ENCODE data around the gene LDLRAD3. TPM values are rescaled to one million over a fixed set of nuclear protein-coding genes. Genes with fewer than 3 reads are reported as not detected.

The LDLRAD3 gene
- total and polyA plus RNA-seq, 5 donors = 1.8 to 7.0 (median 3.5) TPM

GRCh38 chr11:36216061-36216615 is 272.3 kb downstream of the LDLRAD3 start:
- DNase-seq (no peak), ATAC-seq (no peak)
- WGBS = 89% methylated on average over 3 of the region's 3 CpGs
- Histone ChIP-seq H3K9me3 (ENCODE audit: control insufficient read depth, low read length) (no peaks in the 10 kb centered on the region), H3K4me3 (ENCODE audit: low read length) (no peak overlapping the region), H3K27me3 (ENCODE audit: control insufficient read depth, insufficient read depth) (no peaks in the 10 kb centered on the region), H3K27ac (ENCODE audit: low read length) (no peak overlapping the region), H3K4me1 (ENCODE audit: control insufficient read depth, insufficient read depth, low read length) (no peaks in the 10 kb centered on the region)
- intact Hi-C loops (cut with DNase I) = no loop called here

- no peak for ATAC-seq
These were observed 274.5 kb downstream of the LDLRAD3 start for GRCh38 chr11:36218283-36218921.

GRCh38 chr11:36219996-36220395 is 276.1 kb downstream of the LDLRAD3 start:
- intact Hi-C loops (cut with DNase I) = no loop called here
- Histone ChIP-seq H3K27me3 (ENCODE audit: control insufficient read depth, insufficient read depth) (no peaks in the 10 kb centered on the region), H3K27ac (ENCODE audit: low read length) (no peak overlapping the region), H3K4me1 (ENCODE audit: control insufficient read depth, insufficient read depth, low read length) (no peaks in the 10 kb centered on the region), H3K4me3 (ENCODE audit: low read length) (no peak overlapping the region), H3K9me3 (ENCODE audit: control insufficient read depth, low read length) (no peaks in the 10 kb centered on the region)
- DNase-seq (no peak), ATAC-seq (no peak)

More at GRCh38 chr11:36218283-36218921, 274.5 kb downstream of the LDLRAD3 start:
- H3K9me3 ChIP-seq (ENCODE audit: control insufficient read depth, low read length) = no peaks in the 10 kb centered on the region
- no peak for DNase-seq
- H3K27me3 ChIP-seq (ENCODE audit: control insufficient read depth, insufficient read depth) = no peaks in the 10 kb centered on the region
- intact Hi-C loops (cut with DNase I) = no loop called here
- 94% methylated on average over 4 of the region's 4 CpGs for WGBS
- no peak overlapping the region for H3K27ac ChIP-seq (ENCODE audit: low read length)
- H3K4me3 ChIP-seq (ENCODE audit: low read length) = no peak overlapping the region
- no peaks in the 10 kb centered on the region for H3K4me1 ChIP-seq (ENCODE audit: control insufficient read depth, insufficient read depth, low read length)

- DNase-seq (no peak), ATAC-seq (no peak)
- no peak overlapping the region for H3K27ac ChIP-seq (ENCODE audit: low read length)
- no peaks in the 10 kb centered on the region for H3K27me3 ChIP-seq (ENCODE audit: control insufficient read depth, insufficient read depth)
- intact Hi-C loops (cut with DNase I) = no loop called here
- H3K4me1 ChIP-seq (ENCODE audit: control insufficient read depth, insufficient read depth, low read length) = no peaks in the 10 kb centered on the region
- H3K9me3 ChIP-seq (ENCODE audit: control insufficient read depth, low read length) = no peaks in the 10 kb centered on the region
- WGBS = 80% methylated on average over 14 of the region's 14 CpGs
- no peak overlapping the region for H3K4me3 ChIP-seq (ENCODE audit: low read length)
These were observed 279.2 kb downstream of the LDLRAD3 start for GRCh38 chr11:36222831-36223635.

- Histone ChIP-seq H3K27me3 (ENCODE audit: control insufficient read depth, insufficient read depth) (no peaks in the 10 kb centered on the region), H3K9me3 (ENCODE audit: control insufficient read depth, low read length) (no peaks in the 10 kb centered on the region), H3K4me1 (ENCODE audit: control insufficient read depth, insufficient read depth, low read length) (no peaks in the 10 kb centered on the region), H3K4me3 (ENCODE audit: low read length) (no peak overlapping the region), H3K27ac (ENCODE audit: low read length) (no peak overlapping the region)
- ATAC-seq (no peak), DNase-seq (no peak)
- intact Hi-C loops (cut with DNase I) = no loop called here
- WGBS = 73% methylated on average over 5 of the region's 5 CpGs
These were observed 280.5 kb downstream of the LDLRAD3 start for GRCh38 chr11:36224209-36224882.

- no peaks in the 10 kb centered on the region for H3K27me3 ChIP-seq (ENCODE audit: control insufficient read depth, insufficient read depth)
- no peak overlapping the region for H3K27ac ChIP-seq (ENCODE audit: low read length)
- no peaks in the 10 kb centered on the region for H3K9me3 ChIP-seq (ENCODE audit: control insufficient read depth, low read length)
- intact Hi-C loops (cut with DNase I) = no loop called here
- DNase-seq (no peak), ATAC-seq (no peak)
- no peaks in the 10 kb centered on the region for H3K4me1 ChIP-seq (ENCODE audit: control insufficient read depth, insufficient read depth, low read length)
- no peak overlapping the region for H3K4me3 ChIP-seq (ENCODE audit: low read length)
- 98% methylated on average over 15 of the region's 15 CpGs for WGBS
These were observed 283.2 kb downstream of the LDLRAD3 start for GRCh38 chr11:36227044-36227443.

- H3K27me3 ChIP-seq (ENCODE audit: control insufficient read depth, insufficient read depth) = no peaks in the 10 kb centered on the region
- DNase-seq (no peak), ATAC-seq (no peak)
- 91% methylated on average over 8 of the region's 8 CpGs for WGBS
- no peaks in the 10 kb centered on the region for H3K9me3 ChIP-seq (ENCODE audit: control insufficient read depth, low read length)
- intact Hi-C loops (cut with DNase I) = no loop called here
- no peak overlapping the region for H3K27ac ChIP-seq (ENCODE audit: low read length)
- H3K4me1 ChIP-seq (ENCODE audit: control insufficient read depth, insufficient read depth, low read length) = no peaks in the 10 kb centered on the region
- H3K4me3 ChIP-seq (ENCODE audit: low read length) = no peak overlapping the region
These were observed 284.8 kb downstream of the LDLRAD3 start for GRCh38 chr11:36228689-36229088.

GRCh38 chr11:36229091-36229705 is 285.3 kb downstream of the LDLRAD3 start:
- 93% methylated on average over 12 of the region's 12 CpGs for WGBS
- Histone ChIP-seq H3K9me3 (ENCODE audit: control insufficient read depth, low read length) (no peaks in the 10 kb centered on the region), H3K4me3 (ENCODE audit: low read length) (no peak overlapping the region), H3K27me3 (ENCODE audit: control insufficient read depth, insufficient read depth) (no peaks in the 10 kb centered on the region), H3K4me1 (ENCODE audit: control insufficient read depth, insufficient read depth, low read length) (no peaks in the 10 kb centered on the region), H3K27ac (ENCODE audit: low read length) (no peak overlapping the region)
- ATAC-seq = no peak
- intact Hi-C loops (cut with DNase I) = no loop called here
- no peak for DNase-seq

GRCh38 chr11:36230779-36231699 is 287.2 kb downstream of the LDLRAD3 start:
- Histone ChIP-seq H3K4me3 (ENCODE audit: low read length) (no peak overlapping the region), H3K27ac (ENCODE audit: low read length) (no peak overlapping the region), H3K27me3 (ENCODE audit: control insufficient read depth, insufficient read depth) (no peaks in the 10 kb centered on the region), H3K4me1 (ENCODE audit: control insufficient read depth, insufficient read depth, low read length) (no peaks in the 10 kb centered on the region), H3K9me3 (ENCODE audit: control insufficient read depth, low read length) (no peaks in the 10 kb centered on the region)
- intact Hi-C loops (cut with DNase I) = no loop called here
- peak in 1 of 2 donors; percentile 49 for ATAC-seq
- WGBS = 45% methylated on average over 11 of the region's 11 CpGs
- DNase-seq = no peak

GRCh38 chr11:36233204-36233603 is 289.3 kb downstream of the LDLRAD3 start:
- H3K9me3 ChIP-seq (ENCODE audit: control insufficient read depth, low read length) = no peaks in the 10 kb centered on the region
- no peak overlapping the region for H3K27ac ChIP-seq (ENCODE audit: low read length)
- intact Hi-C loops (cut with DNase I) = no loop called here
- DNase-seq (no peak), ATAC-seq (peak in 1 of 2 donors; percentile 11)
- WGBS = 42% methylated on average over 3 of the region's 3 CpGs
- H3K4me1 ChIP-seq (ENCODE audit: control insufficient read depth, insufficient read depth, low read length) = no peaks in the 10 kb centered on the region
- H3K4me3 ChIP-seq (ENCODE audit: low read length) = no peak overlapping the region
- H3K27me3 ChIP-seq (ENCODE audit: control insufficient read depth, insufficient read depth) = peaks cover 2% of the 10 kb centered on the region

Measured in right cardiac atrium (tissue), 5 donors.